Naive thymus-derived CD4-positive, alpha-beta T cell (primary cell): ENCODE results near the gene RPS6KL1. TPM values are rescaled to one million over a fixed set of nuclear protein-coding genes. Genes with fewer than 3 reads are reported as not detected.

Experiments used
- ATAC-seq: fragments of 150-1000 bp; cut with Tn5 transposase; 2 replicates; pipeline ENCODE4 v1.10.0; 2021; ENCODE audit warnings: mild to moderate bottlenecking, moderate library complexity
- CTCF ChIA-PET: fragments of 350-600 bp; sonication (Branson Sonifier 250); formaldehyde crosslinking; loops from one replicate; lab custom pipeline; 2021; ENCODE audit warnings: antibody characterized with exemption; lab: Charles Lee
- POLR2A ChIA-PET: fragments of 350-600 bp; sonication (Branson Sonifier 250); formaldehyde crosslinking; loops from one replicate; lab custom pipeline; 2021; ENCODE audit warnings: antibody characterized with exemption, inconsistent platforms; lab: Charles Lee
- DNase-seq, 9 donors: peaks; one replicate each; pipeline versions ENCODE4 v3.0.0 to v3.0.0-alpha.2; 2020 to 2022; ENCODE audit warnings: mixed read lengths in 1 of 9
- H3K27ac ChIP-seq: one replicate; pipeline ENCODE4 v1.7.0; 2013; ENCODE audit warnings: mild to moderate bottlenecking, low read depth, low read length, moderate library complexity
- H3K27me3 ChIP-seq, 2 donors: one replicate each; pipeline ENCODE4 v1.7.0; 2013; ENCODE audit warnings: low read length in 2 of 2, mild to moderate bottlenecking in 2 of 2, moderate library complexity in 2 of 2; ENCODE audit not compliant: control insufficient read depth in 2 of 2, insufficient read depth in 2 of 2
- H3K36me3 ChIP-seq, 3 experiments: 1 replicate in 2 of 3; 2 replicates in 1 of 3; pipeline ENCODE4 v1.7.0; 2013; ENCODE audit warnings: low read length in 3 of 3, mild to moderate bottlenecking in 3 of 3, moderate library complexity in 1 of 3; ENCODE audit not compliant: insufficient read depth in 3 of 3, control insufficient read depth in 2 of 3
- H3K4me1 ChIP-seq, 2 donors: one replicate each; pipeline ENCODE4 v1.7.0; 2013; ENCODE audit warnings: low read length in 2 of 2, mild to moderate bottlenecking in 2 of 2, moderate library complexity in 1 of 2; ENCODE audit not compliant: control insufficient read depth in 2 of 2, insufficient read depth in 2 of 2
- H3K4me3 ChIP-seq: 2 replicates; pipeline ENCODE4 v1.7.0; 2013; ENCODE audit warnings: mild to moderate bottlenecking, low read length
- H3K9me3 ChIP-seq, 3 experiments: 1 replicate in 2 of 3; 2 replicates in 1 of 3; pipeline ENCODE4 v1.7.0; 2013; ENCODE audit warnings: low read length in 3 of 3; ENCODE audit not compliant: control insufficient read depth in 2 of 3
- H3K27ac Mint-ChIP-seq, 9 donors: one replicate each; pipeline ENCODE4 v1.8.0; 2020 to 2022; ENCODE audit warnings: mixed read lengths in 9 of 9, mild to moderate bottlenecking in 8 of 9, moderate library complexity in 5 of 9, inconsistent platforms in 2 of 9
- H3K27me3 Mint-ChIP-seq, 5 donors: one replicate each; pipeline ENCODE4 v1.8.0; 2021 to 2022; ENCODE audit warnings: mixed read lengths in 5 of 5, mild to moderate bottlenecking in 1 of 5
- H3K36me3 Mint-ChIP-seq, 5 donors: one replicate each; pipeline ENCODE4 v1.8.0; 2020 to 2022; ENCODE audit warnings: mixed read lengths in 5 of 5, mild to moderate bottlenecking in 3 of 5, inconsistent platforms in 1 of 5
- H3K4me1 Mint-ChIP-seq, 7 donors: one replicate each; pipeline ENCODE4 v1.8.0; 2020 to 2022; ENCODE audit warnings: mixed read lengths in 7 of 7, mild to moderate bottlenecking in 3 of 7, inconsistent platforms in 1 of 7
- H3K4me3 Mint-ChIP-seq, 10 donors: one replicate each; pipeline ENCODE4 v1.8.0; 2020 to 2022; ENCODE audit warnings: mild to moderate bottlenecking in 10 of 10, mixed read lengths in 10 of 10, moderate library complexity in 6 of 10, inconsistent platforms in 2 of 10
- H3K9me3 Mint-ChIP-seq, 11 donors: one replicate each; pipeline ENCODE4 v1.8.0; 2020 to 2022; ENCODE audit warnings: mixed read lengths in 11 of 11, mild to moderate bottlenecking in 4 of 11, inconsistent platforms in 1 of 11, moderate library complexity in 1 of 11
- intact Hi-C, 2 donors: fragments of 100-400 bp; cut with micrococcal nuclease; formaldehyde crosslinking; loops; one replicate each; pipeline ENCODE4 v1.15.1; 2023
- polyA plus RNA-seq, 2 donors: library from polyadenylated mRNA; unstranded; fragments of 300-500 nt; fragmentation: Illumina TruSeq; gene quantifications; one replicate each; pipeline ENCODE4 v1.2.3, GENCODE V29; 2021
- total RNA-seq, 6 experiments: library from RNA in 5 of 6; stranded (reverse) in 5 of 6; gene quantifications; 1 replicate in 5 of 6; 2 replicates in 1 of 6; pipeline ENCODE4 v1.2.3 and lab custom pipeline; 2021 to 2026

The RPS6KL1 gene
- total and polyA plus RNA-seq, 7 experiments from 2014 or later, result 2.0 to 12.8 (median 5.7) TPM

GRCh38 chr14:74858022-74858421, 65.0 kb downstream of the RPS6KL1 start:
- Histone ChIP-seq H3K27me3 (no peaks in the 10 kb centered on the region), H3K9me3 (no peaks in the 10 kb centered on the region), H3K4me3 (no peak overlapping the region), H3K36me3 (no peaks in the 10 kb centered on the region), H3K4me1 (peaks cover 6 to 18% of the 10 kb centered on the region in 2 donors), H3K27ac (no peak overlapping the region)
- Mint-ChIP-seq H3K4me1 (peaks cover 10 to 35% (median 20%) of the 10 kb centered on the region in 7 donors), H3K9me3 (no peaks in the 10 kb centered on the region), H3K27me3 (no peaks in the 10 kb centered on the region), H3K36me3 (peaks cover 0 to 8% (median 0%) of the 10 kb centered on the region in 5 donors), H3K27ac (peak overlapping the region in 1 of 9 donors; percentile 34), H3K4me3 (no peak overlapping the region)
- CTCF ChIA-PET, result interaction anchor here (3.5 to 12.3 kb wide), 3 partner anchors 22 to 231 kb away, joined by 13 to 317 read pairs (median 78); no protein-coding TSS in a partner anchor
- no peak for ATAC-seq
- intact Hi-C loops, result no loop called here
- POLR2A ChIA-PET, result interaction anchor here (0.8 kb wide), 2 partner anchors 14 to 47 kb away, joined by 3 read pairs; no protein-coding TSS in a partner anchor
- no peak for DNase-seq

GRCh38 chr14:74856366-74856765, 66.7 kb downstream of the RPS6KL1 start:
- Histone ChIP-seq H3K27me3 (no peaks in the 10 kb centered on the region), H3K9me3 (no peaks in the 10 kb centered on the region), H3K27ac (no peak overlapping the region), H3K4me1 (peaks cover 6 to 23% of the 10 kb centered on the region in 2 donors), H3K36me3 (no peaks in the 10 kb centered on the region), H3K4me3 (no peak overlapping the region)
- intact Hi-C loops, result no loop called here
- ChIA-PET POLR2A (interaction anchor here (0.5 to 1.6 kb wide), 4 partner anchors 10 to 387 kb away, joined by 3 read pairs; no protein-coding TSS in a partner anchor), CTCF (interaction anchor here (0.5 to 12.3 kb wide), 4 partner anchors 9 to 247 kb away, joined by 3 to 317 read pairs (median 4); partner anchors contain the start of gene YLPM1)
- Mint-ChIP-seq H3K36me3 (peaks cover 0 to 8% (median 0%) of the 10 kb centered on the region in 5 donors), H3K27me3 (no peaks in the 10 kb centered on the region), H3K27ac (peak overlapping the region in 3 of 9 donors; percentile 12 to 54 (median 33)), H3K4me3 (no peak overlapping the region), H3K4me1 (peaks cover 14 to 45% (median 30%) of the 10 kb centered on the region in 7 donors), H3K9me3 (no peaks in the 10 kb centered on the region)
- no peak for DNase-seq
- ATAC-seq, result no peak

GRCh38 chr14:74855945-74856344, 67.1 kb downstream of the RPS6KL1 start:
- H3K9me3 ChIP-seq, result no peaks in the 10 kb centered on the region
- ATAC-seq (no peak), DNase-seq (no peak)
- no peaks in the 10 kb centered on the region for H3K27me3 Mint-ChIP-seq
- no peaks in the 10 kb centered on the region for H3K9me3 Mint-ChIP-seq
- no peaks in the 10 kb centered on the region for H3K36me3 ChIP-seq
- peaks cover 14 to 43% (median 28%) of the 10 kb centered on the region in 7 donors for H3K4me1 Mint-ChIP-seq
- H3K27ac ChIP-seq, result no peak overlapping the region
- H3K27me3 ChIP-seq, result no peaks in the 10 kb centered on the region
- CTCF ChIA-PET, result interaction anchor here (0.5 to 12.3 kb wide), 6 partner anchors 9 to 247 kb away, joined by 3 to 317 read pairs (median 4); partner anchors contain the start of gene YLPM1
- POLR2A ChIA-PET, result interaction anchor here (1.2 to 1.6 kb wide), 2 partner anchors 10 to 11 kb away, joined by 3 read pairs; no protein-coding TSS in a partner anchor
- H3K4me1 ChIP-seq, result peaks cover 4 to 23% of the 10 kb centered on the region in 2 donors
- H3K4me3 ChIP-seq, result no peak overlapping the region
- H3K27ac Mint-ChIP-seq, result peak overlapping the region in 4 of 9 donors; percentile 12 to 77 (median 28)
- intact Hi-C loops, result no loop called here
- H3K4me3 Mint-ChIP-seq, result no peak overlapping the region
- H3K36me3 Mint-ChIP-seq, result peaks cover 0 to 8% (median 0%) of the 10 kb centered on the region in 5 donors

GRCh38 chr14:74855021-74855420, 68.0 kb downstream of the RPS6KL1 start:
- H3K4me1 Mint-ChIP-seq, result peaks cover 13 to 40% (median 26%) of the 10 kb centered on the region in 7 donors
- H3K27ac ChIP-seq, result no peak overlapping the region
- intact Hi-C loops, result no loop called here
- peak overlapping the region in 1 of 9 donors; percentile 67 for H3K27ac Mint-ChIP-seq
- H3K4me3 ChIP-seq, result no peak overlapping the region
- H3K9me3 ChIP-seq, result no peaks in the 10 kb centered on the region
- H3K36me3 ChIP-seq, result no peaks in the 10 kb centered on the region
- no peaks in the 10 kb centered on the region for H3K9me3 Mint-ChIP-seq
- ATAC-seq, result no peak
- POLR2A ChIA-PET, result interaction anchor here (0.7 to 1.6 kb wide), 5 partner anchors 8 to 91 kb away, joined by 3 to 4 read pairs (median 3); no protein-coding TSS in a partner anchor
- peaks cover 0 to 20% of the 10 kb centered on the region in 2 donors for H3K4me1 ChIP-seq
- no peaks in the 10 kb centered on the region for H3K27me3 ChIP-seq
- no peaks in the 10 kb centered on the region for H3K27me3 Mint-ChIP-seq
- H3K36me3 Mint-ChIP-seq, result peaks cover 0 to 8% (median 0%) of the 10 kb centered on the region in 5 donors
- DNase-seq, result no peak
- H3K4me3 Mint-ChIP-seq, result no peak overlapping the region
- CTCF ChIA-PET, result interaction anchor here (0.6 to 12.3 kb wide), 3 partner anchors 20 to 50 kb away, joined by 4 to 317 read pairs (median 7); no protein-coding TSS in a partner anchor

Other genes starting within 250 kb of the RPS6KL1 start
- 10 to 100 TPM; 35.6 to 52.0 (median 43.5) TPM for gene AREL1, start 210.2 kb downstream of the RPS6KL1 start, total RNA-seq
- gene AREL1, start 210.2 kb downstream of the RPS6KL1 start, polyA plus RNA-seq, result 10 to 100 TPM; 16.1 to 25.9 TPM
- gene FCF1, start 210.1 kb downstream of the RPS6KL1 start, total RNA-seq, result 10 to 100 TPM; 36.5 to 66.6 (median 60.8) TPM
- gene FCF1, start 210.1 kb downstream of the RPS6KL1 start, polyA plus RNA-seq, result 10 to 100 TPM; 34.6 to 35.5 TPM
- 100 to 1,000 TPM in 3 of 5 experiments, 10 to 100 TPM in 2; 84.7 to 119 (median 109) TPM for gene YLPM1, start 159.9 kb downstream of the RPS6KL1 start, total RNA-seq
- gene YLPM1, start 159.9 kb downstream of the RPS6KL1 start, polyA plus RNA-seq, result 10 to 100 TPM; 13.5 to 26.8 TPM
- under 1 TPM in 2 of 5 experiments, not detected in 3; 0.13 to 0.54 TPM for gene PROX2, start 47.1 kb downstream of the RPS6KL1 start, total RNA-seq
- under 1 TPM; 0.05 to 0.06 TPM for gene PROX2, start 47.1 kb downstream of the RPS6KL1 start, polyA plus RNA-seq
- 100 to 1,000 TPM in 2 of 5 experiments, 10 to 100 TPM in 3; 90.0 to 132 (median 96.5) TPM for gene DLST, start 41.3 kb downstream of the RPS6KL1 start, total RNA-seq
- gene DLST, start 41.3 kb downstream of the RPS6KL1 start, polyA plus RNA-seq, result 1 to 10 TPM; 8.9 to 9.2 TPM
- gene PGF, start 32.3 kb upstream of the RPS6KL1 start, total RNA-seq, result under 1 TPM in 2 of 5 experiments, not detected in 3; 0.22 to 0.37 TPM
- under 1 TPM in 1 of 2 donors, not detected in 1; 0.17 TPM for gene PGF, start 32.3 kb upstream of the RPS6KL1 start, polyA plus RNA-seq
- 10 to 100 TPM; 23.8 to 40.7 (median 26.1) TPM for gene EIF2B2, start 79.7 kb upstream of the RPS6KL1 start, total RNA-seq
- 10 to 100 TPM; 18.2 to 19.8 TPM for gene EIF2B2, start 79.7 kb upstream of the RPS6KL1 start, polyA plus RNA-seq
- gene MLH3, start 128.2 kb upstream of the RPS6KL1 start, total RNA-seq, result 10 to 100 TPM; 19.9 to 26.7 (median 20.5) TPM
- 10 to 100 TPM; 11.4 to 15.6 TPM for gene MLH3, start 128.2 kb upstream of the RPS6KL1 start, polyA plus RNA-seq
- 10 to 100 TPM; 11.8 to 39.5 (median 31.2) TPM for gene ACYP1, start 140.8 kb upstream of the RPS6KL1 start, total RNA-seq
- 10 to 100 TPM; 17.5 to 17.9 TPM for gene ACYP1, start 140.8 kb upstream of the RPS6KL1 start, polyA plus RNA-seq
- gene ZC2HC1C, start 146.4 kb upstream of the RPS6KL1 start, total RNA-seq, result 1 to 10 TPM in 1 of 5 experiments, not detected in 4; 1.7 TPM
- gene ZC2HC1C, start 146.4 kb upstream of the RPS6KL1 start, polyA plus RNA-seq, result under 1 TPM; 0.30 to 0.41 TPM
- gene NEK9, start 203.8 kb upstream of the RPS6KL1 start, total RNA-seq, result 100 to 1,000 TPM in 2 of 5 experiments, 10 to 100 TPM in 3; 81.7 to 141 (median 84.7) TPM
- gene NEK9, start 203.8 kb upstream of the RPS6KL1 start, polyA plus RNA-seq, result 10 to 100 TPM; 16.6 to 17.2 TPM